NT2/D1 (cell line): ENCODE results near the gene POLG.

Source experiments
- YY1 ChIP-seq: IDR thresholded peaks from 2 replicates; pipeline ENCODE4 v1.6.1; 2011; ENCODE audit not compliant: insufficient read length, insufficient read depth
- ZNF274 ChIP-seq: IDR thresholded peaks from 2 replicates; pipeline ENCODE4 v1.6.1; 2011; ENCODE audit warnings: mild to moderate bottlenecking, low read depth, low read length

- TF ChIP-seq ZNF274 = no peak
- TF ChIP-seq YY1 = no peak
These were observed 41.8 kb upstream of the POLG start for GRCh38 chr15:89376388-89376787.
